Kidney (tissue), 14 donors: ENCODE data around the gene ATP2C2. TPM values are rescaled to one million over a fixed set of nuclear protein-coding genes. Genes with fewer than 3 reads are reported as not detected.

Experiments
- DNase-seq, 5 donors: peaks; one replicate each; pipeline ENCODE4 v3.0.0-alpha.2; 2013 to 2020
- FAIRE-seq: peaks from 2 replicates; lab custom pipeline; 2012; peaks lifted over from hg19 to GRCh38; lab: Jason Lieb, UNC
- H3K27ac ChIP-seq, 2 donors: one replicate each; pipeline ENCODE4 v1.7.0; 2013; ENCODE audit warnings: low read depth in 2 of 2, low read length in 2 of 2, inconsistent platforms in 1 of 2
- H3K27me3 ChIP-seq: one replicate; pipeline ENCODE4 v1.7.1; 2013; ENCODE audit warnings: low read length, inconsistent platforms; ENCODE audit not compliant: control insufficient read depth, insufficient read depth
- H3K36me3 ChIP-seq, 3 donors: one replicate each; pipeline versions ENCODE4 v1.7.0 to v1.7.1; 2013; ENCODE audit warnings: low read length in 3 of 3, control low read depth in 1 of 3, inconsistent platforms in 1 of 3; ENCODE audit not compliant: insufficient read depth in 3 of 3, control insufficient read depth in 2 of 3
- H3K4me1 ChIP-seq, 3 donors: one replicate each; pipeline versions ENCODE4 v1.7.0 to v1.7.1; 2013; ENCODE audit warnings: low read length in 3 of 3, inconsistent platforms in 1 of 3, low read depth in 1 of 3; ENCODE audit not compliant: control insufficient read depth in 2 of 3, insufficient read depth in 2 of 3
- H3K4me3 ChIP-seq, 3 donors: one replicate each; pipeline versions ENCODE4 v1.7.0 to v1.8.1; 2013; ENCODE audit warnings: low read length in 3 of 3, control low read depth in 1 of 3, inconsistent platforms in 1 of 3
- H3K9ac ChIP-seq, 3 donors: one replicate each; pipeline versions ENCODE4 v1.7.0 to v1.7.1; 2013; ENCODE audit warnings: low read length in 3 of 3, control low read depth in 1 of 3, inconsistent platforms in 1 of 3
- H3K9me3 ChIP-seq, 3 donors: one replicate each; pipeline versions ENCODE4 v1.7.0 to v1.7.1; 2013; ENCODE audit warnings: low read length in 3 of 3, control low read depth in 1 of 3, inconsistent platforms in 1 of 3; ENCODE audit not compliant: control insufficient read depth in 2 of 3, insufficient read depth in 1 of 3
- intact Hi-C: fragments of 100-400 bp; cut with DNase I; formaldehyde crosslinking; loops from one replicate; pipeline ENCODE4 v1.11.1; 2022
- polyA plus RNA-seq: library from polyadenylated mRNA; stranded (reverse); fragments of 350-450 nt; fragmentation: Illumina TruSeq; extraction: RNeasy Lipid Tissue Mini Kit (QIAGEN cat#74804); gene quantifications from one replicate; pipeline ENCODE4 v1.2.3, GENCODE V29; 2014; ENCODE audit warnings: low read depth, low replicate concordance; ENCODE audit not compliant: insufficient read depth
- total RNA-seq: library from RNA; stranded (reverse); fragmentation: NEBNext Ultra II Directional; extraction: Animal tissue kit (Norgen Biotek cat#: 25700); gene quantifications from one replicate; pipeline ENCODE4 v1.2.1, GENCODE V29; 2021
- TF ChIP-seq, protein P1 (sequence below): IDR thresholded peaks from 3 replicates; pipeline ENCODE4 v1.5.1; 2012; ENCODE audit warnings: mild to moderate bottlenecking, moderate library complexity, borderline replicate concordance; ENCODE audit not compliant: insufficient read depth; ENCODE audit errors: extremely low read depth
- donor health status: control.
- donor health status: control.
- donor health status: control.
- donor health status: control.
- donor health status: control.
- donor health status: DM: yes; HTN: yes; CAD: no.
- donor health status: Normal renal cell carcinoma (clear cell type).

The ATP2C2 gene
- total and polyA plus RNA-seq, 2 donors from 2014 or later = 2.2 to 2.6 TPM

DNA sequence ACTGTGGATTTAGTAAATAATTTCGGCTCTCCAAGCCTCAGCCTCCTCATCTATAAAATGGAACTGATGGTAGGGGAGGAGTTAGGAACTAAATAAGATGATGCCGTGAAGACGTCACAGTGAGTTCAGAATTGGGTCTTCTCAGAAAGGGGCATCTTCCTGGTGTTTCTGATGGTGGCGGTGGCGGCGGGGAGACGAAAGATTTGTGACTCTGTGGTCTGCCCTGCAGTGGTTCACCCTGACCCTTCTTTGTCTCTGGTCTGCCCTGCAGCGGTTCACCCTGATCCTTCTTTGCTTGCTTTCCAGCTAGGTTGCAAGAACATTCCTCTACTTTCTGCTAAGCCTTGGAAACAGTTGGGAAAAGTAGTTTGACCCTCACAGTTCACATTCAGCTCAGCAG is 39.3 kb upstream of the ATP2C2 start:
- Histone ChIP-seq H3K27me3 (no peaks in the 10 kb centered on the region), H3K9me3 (no peaks in the 10 kb centered on the region), H3K4me3 (no peak overlapping the region), H3K27ac (no peak overlapping the region), H3K36me3 (no peaks in the 10 kb centered on the region), H3K9ac (no peak overlapping the region), H3K4me1 (peaks cover 0 to 8% (median 4%) of the 10 kb centered on the region in 3 donors)
- TF ChIP-seq, protein P1, sequence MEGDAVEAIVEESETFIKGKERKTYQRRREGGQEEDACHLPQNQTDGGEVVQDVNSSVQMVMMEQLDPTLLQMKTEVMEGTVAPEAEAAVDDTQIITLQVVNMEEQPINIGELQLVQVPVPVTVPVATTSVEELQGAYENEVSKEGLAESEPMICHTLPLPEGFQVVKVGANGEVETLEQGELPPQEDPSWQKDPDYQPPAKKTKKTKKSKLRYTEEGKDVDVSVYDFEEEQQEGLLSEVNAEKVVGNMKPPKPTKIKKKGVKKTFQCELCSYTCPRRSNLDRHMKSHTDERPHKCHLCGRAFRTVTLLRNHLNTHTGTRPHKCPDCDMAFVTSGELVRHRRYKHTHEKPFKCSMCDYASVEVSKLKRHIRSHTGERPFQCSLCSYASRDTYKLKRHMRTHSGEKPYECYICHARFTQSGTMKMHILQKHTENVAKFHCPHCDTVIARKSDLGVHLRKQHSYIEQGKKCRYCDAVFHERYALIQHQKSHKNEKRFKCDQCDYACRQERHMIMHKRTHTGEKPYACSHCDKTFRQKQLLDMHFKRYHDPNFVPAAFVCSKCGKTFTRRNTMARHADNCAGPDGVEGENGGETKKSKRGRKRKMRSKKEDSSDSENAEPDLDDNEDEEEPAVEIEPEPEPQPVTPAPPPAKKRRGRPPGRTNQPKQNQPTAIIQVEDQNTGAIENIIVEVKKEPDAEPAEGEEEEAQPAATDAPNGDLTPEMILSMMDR = no peak
- DNase-seq (no peak), FAIRE-seq (no peak)
- intact Hi-C loops = no loop called here

DNA sequence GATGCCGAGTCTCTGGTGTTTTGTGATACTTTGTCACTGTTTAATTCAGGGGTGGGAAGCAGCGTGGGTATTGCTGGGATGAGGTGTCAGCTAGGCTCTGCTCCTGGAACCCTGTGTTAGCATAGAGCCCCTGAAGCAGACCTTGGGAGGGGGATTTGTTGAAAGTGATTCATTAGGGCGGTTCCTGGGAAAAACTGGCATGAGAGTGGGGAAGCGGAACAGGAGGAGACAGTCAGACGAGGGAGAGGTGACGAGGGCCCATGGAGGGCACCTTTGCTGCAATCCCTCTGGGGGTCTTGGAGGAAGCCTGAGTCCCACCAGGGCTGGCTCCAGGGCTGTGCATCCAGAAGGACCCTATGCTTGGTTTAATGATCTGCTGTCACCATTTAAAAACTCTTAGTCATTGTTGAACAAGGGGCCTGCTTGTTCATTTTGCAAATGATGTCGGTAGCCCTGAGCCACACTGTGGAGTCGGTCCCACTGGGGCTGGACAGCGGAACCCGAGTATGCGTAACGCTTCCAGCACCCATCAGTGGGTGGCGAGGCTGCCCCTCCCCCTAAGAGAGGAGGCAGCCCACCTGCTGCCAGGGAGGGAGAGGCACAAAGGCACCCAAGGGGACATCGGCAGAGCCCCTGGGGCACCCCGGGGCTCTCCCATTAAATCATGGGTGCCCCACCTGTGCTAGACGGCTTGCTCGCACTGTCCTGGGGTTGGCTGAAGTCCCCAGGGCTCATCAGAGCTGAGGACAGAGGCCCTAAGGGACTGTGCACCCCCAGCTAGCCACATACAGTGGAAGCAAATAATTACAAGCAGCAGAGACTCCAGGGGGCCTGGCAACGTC is 38.3 kb upstream of the ATP2C2 start:
- Histone ChIP-seq H3K4me1 (peaks cover 0 to 8% (median 4%) of the 10 kb centered on the region in 3 donors), H3K27ac (no peak overlapping the region), H3K36me3 (no peaks in the 10 kb centered on the region), H3K27me3 (no peaks in the 10 kb centered on the region), H3K4me3 (no peak overlapping the region), H3K9me3 (no peaks in the 10 kb centered on the region), H3K9ac (no peak overlapping the region)
- DNase-seq (peak in 2 of 5 donors; percentile 40), FAIRE-seq (no peak)
- intact Hi-C loops = no loop called here
- TF ChIP-seq, protein P1 = no peak

- H3K4me3 ChIP-seq = no peak overlapping the region
- no peaks in the 10 kb centered on the region for H3K9me3 ChIP-seq
- TF ChIP-seq, protein P1 = no peak
- FAIRE-seq = no peak
- no peak overlapping the region for H3K9ac ChIP-seq
- peaks cover 0 to 8% (median 4%) of the 10 kb centered on the region in 3 donors for H3K4me1 ChIP-seq
- DNase-seq = no peak
- no peaks in the 10 kb centered on the region for H3K27me3 ChIP-seq
- H3K36me3 ChIP-seq = no peaks in the 10 kb centered on the region
- H3K27ac ChIP-seq = no peak overlapping the region
- intact Hi-C loops = no loop called here
These were observed 37.7 kb upstream of the ATP2C2 start for GRCh38 chr16:84330685-84331050.
